ENCODE measurements around the gene FBXW11.

Gene FBXW11

GRCh38 chr5:171842777-171843328 lies 163.6 kb downstream of the FBXW11 start:
- H3K4me3 ChIP-seq (ENCODE audit: low read depth, low read length), result no peak overlapping the region
- no peak for DNase-seq (ENCODE audit: low read depth)
- in situ Hi-C loops (cut with HindIII; ENCODE audit: low sequenced_read_pairs), result no loop called here
- TF ChIP-seq CTCF (IDR thresholded peaks at IDR 0.05; ENCODE audit: low read depth, low read length, missing control alignments), result no peak

DNA sequence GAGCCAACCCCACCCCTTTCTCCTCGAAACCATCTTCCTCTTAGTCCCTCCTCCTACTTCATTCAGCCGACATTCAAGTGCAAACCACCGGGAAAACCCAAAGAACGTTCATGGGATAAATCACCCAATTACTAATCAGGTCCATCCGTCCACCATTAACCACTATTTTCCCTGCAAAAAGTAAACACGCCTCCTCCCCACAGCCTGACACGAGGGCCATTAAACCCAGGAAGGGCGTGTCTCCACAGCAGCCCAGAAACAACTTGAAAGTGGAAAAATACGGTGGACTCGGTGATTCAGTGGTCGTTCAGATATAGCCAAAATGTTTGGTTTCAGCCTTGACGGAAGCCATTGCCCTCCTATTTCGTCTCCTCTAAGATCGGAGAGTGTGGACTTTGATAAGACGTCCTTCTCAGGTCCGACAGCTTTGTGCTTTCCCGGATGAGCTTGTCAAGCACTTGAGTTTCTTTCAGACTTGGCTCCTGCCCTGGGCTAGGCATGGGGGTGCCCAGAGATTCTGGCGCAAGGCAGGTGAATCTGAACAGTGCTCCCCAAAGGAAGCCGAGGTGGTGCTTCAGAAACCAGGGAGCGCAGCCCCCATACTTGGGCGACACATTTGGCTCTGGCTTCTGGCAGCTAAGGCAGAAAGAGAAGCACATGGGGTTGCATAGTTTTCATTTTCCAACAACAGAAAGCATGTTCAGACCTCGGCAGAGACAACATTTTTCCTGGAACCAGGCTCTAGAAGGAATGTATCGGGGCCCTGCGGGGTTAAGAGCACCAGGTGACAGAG lies 164.3 kb downstream of the FBXW11 start:
- no peak for DNase-seq (ENCODE audit: low read depth)
- TF ChIP-seq CTCF (IDR thresholded peaks at IDR 0.05; ENCODE audit: low read depth, low read length, missing control alignments), result no peak
- no peak overlapping the region for H3K4me3 ChIP-seq (ENCODE audit: low read depth, low read length)
- in situ Hi-C loops (cut with HindIII; ENCODE audit: low sequenced_read_pairs), result no loop called here

- in situ Hi-C loops (cut with HindIII; ENCODE audit: low sequenced_read_pairs), result no loop called here
These were observed 165.5 kb downstream of the FBXW11 start for GRCh38 chr5:171840711-171841522.

GRCh38 chr5:171840066-171840465 lies 166.4 kb downstream of the FBXW11 start:
- TF ChIP-seq CTCF (IDR thresholded peaks at IDR 0.05; ENCODE audit: low read depth, low read length, missing control alignments), result no peak
- in situ Hi-C loops (cut with HindIII; ENCODE audit: low sequenced_read_pairs), result no loop called here
- no peak overlapping the region for H3K4me3 ChIP-seq (ENCODE audit: low read depth, low read length)
- DNase-seq (ENCODE audit: low read depth), result no peak

More at GRCh38 chr5:171840711-171841522, 165.5 kb downstream of the FBXW11 start:
- no peak for TF ChIP-seq CTCF (IDR thresholded peaks at IDR 0.05; ENCODE audit: low read depth, low read length, missing control alignments)
- H3K4me3 ChIP-seq (ENCODE audit: low read depth, low read length), result no peak overlapping the region
- no peak for DNase-seq (ENCODE audit: low read depth)

DNA sequence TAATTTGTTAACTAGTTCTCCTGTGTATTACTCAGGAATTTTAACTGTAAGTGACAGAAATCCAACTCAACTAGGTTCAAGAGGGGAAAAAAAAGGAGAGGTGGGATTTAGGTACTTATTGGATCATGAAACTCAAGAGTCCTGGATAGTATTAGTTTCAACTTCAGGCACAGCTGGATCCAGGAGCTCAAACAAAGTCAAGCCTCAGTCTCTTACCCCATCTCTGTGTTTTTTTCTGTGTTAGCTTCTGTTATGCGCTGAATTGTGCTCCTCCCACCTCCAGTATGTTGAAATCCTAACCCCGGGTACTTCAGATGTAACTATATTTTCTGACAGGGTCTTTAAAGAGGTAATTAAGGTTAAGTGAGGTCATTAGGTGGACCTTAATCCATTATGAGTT lies 167.3 kb downstream of the FBXW11 start:
- H3K4me3 ChIP-seq (ENCODE audit: low read depth, low read length), result no peak overlapping the region
- no peak for DNase-seq (ENCODE audit: low read depth)
- in situ Hi-C loops (cut with HindIII; ENCODE audit: low sequenced_read_pairs), result no loop called here
- TF ChIP-seq CTCF (IDR thresholded peaks at IDR 0.05; ENCODE audit: low read depth, low read length, missing control alignments), result no peak

DNA sequence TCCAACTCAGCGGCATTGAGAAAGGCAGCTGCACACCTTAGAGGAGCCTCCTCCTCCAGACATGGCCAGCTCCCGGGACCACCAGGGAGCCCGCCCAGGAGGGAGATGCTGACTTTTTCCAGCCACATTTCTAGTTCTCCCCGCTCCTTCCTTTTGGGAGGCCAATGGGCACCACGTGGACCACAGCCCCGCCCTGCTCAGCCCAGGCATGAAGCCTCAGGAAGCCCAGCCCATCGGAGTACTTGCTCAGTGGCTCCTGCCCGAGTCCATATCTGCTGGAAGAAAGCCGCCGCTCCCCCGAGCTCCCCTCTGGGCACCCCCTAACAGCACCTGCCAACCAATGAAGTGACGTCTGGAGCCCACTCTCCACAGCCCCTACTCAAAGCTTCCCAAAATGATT lies 168.4 kb downstream of the FBXW11 start:
- TF ChIP-seq CTCF (IDR thresholded peaks at IDR 0.05; ENCODE audit: low read depth, low read length, missing control alignments), result no peak
- in situ Hi-C loops (cut with HindIII; ENCODE audit: low sequenced_read_pairs), result no loop called here
- H3K4me3 ChIP-seq (ENCODE audit: low read depth, low read length), result no peak overlapping the region
- no peak for DNase-seq (ENCODE audit: low read depth)
